Measurements from ENCODE around the gene CCNF.
"Not testable (repeated sequence)": the region's sequence is repeated elsewhere in the genome, so short reads cannot be mapped to it uniquely, and the experiment has no call there.

CCNF gene

DNA sequence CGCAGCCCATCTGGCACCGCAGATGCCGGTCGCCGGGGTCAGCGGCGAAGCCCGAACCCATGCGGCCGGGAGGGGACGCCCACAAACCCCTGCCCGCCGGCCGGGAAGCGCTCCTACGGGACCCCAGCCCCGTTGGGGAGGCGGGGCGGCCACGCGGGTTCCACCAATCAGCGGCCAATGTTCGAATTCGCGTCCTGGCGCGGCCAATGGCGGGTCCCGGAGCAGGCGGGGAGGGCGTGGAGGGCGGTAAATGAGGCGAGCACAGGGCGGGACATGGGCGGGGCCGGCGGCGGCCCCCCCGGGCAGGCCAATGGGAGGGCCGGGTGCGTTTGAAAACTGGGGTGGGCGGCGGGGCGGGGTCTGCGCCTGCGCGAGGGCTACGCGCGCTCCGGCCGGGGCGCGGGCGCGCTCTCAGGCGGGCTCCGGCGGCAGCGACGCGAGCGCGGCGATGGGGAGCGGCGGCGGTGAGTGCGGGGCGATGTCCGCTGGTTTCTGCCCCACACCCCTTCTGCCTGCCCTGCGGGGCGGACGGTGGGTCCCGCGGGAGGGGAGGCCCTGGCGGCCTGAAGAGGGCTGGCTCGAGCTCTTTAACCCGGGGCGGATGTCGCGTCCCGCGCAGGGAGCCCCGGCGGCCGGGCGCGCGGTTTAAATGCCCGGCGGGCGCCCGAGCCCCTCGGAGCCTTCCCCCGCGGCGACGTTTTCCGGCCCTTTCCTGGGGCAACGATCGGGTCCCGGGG, at the start of gene CCNF:
TSS of gene CCNF (plus strand) at position 414 of the 737 bp plus-strand sequence. CDS start at position 449, 35 bp downstream.
- DNase-seq = peak; percentile 99
- Mint-ChIP-seq H3K27ac (no peak within 1 kb of the TSS), H3K27me3 (ENCODE audit: low read depth, poor library complexity) (no peaks in the 10 kb centered on the region), H3K4me3 (peak within 1 kb of the TSS; percentile 95), H3K9me3 (no peaks in the 10 kb centered on the region), H3K36me3 (ENCODE audit: low read depth) (peaks cover 17% of the 10 kb centered on the region), H3K4me1 (peaks cover 43% of the 10 kb centered on the region)
- TF ChIP-seq, protein P1, sequence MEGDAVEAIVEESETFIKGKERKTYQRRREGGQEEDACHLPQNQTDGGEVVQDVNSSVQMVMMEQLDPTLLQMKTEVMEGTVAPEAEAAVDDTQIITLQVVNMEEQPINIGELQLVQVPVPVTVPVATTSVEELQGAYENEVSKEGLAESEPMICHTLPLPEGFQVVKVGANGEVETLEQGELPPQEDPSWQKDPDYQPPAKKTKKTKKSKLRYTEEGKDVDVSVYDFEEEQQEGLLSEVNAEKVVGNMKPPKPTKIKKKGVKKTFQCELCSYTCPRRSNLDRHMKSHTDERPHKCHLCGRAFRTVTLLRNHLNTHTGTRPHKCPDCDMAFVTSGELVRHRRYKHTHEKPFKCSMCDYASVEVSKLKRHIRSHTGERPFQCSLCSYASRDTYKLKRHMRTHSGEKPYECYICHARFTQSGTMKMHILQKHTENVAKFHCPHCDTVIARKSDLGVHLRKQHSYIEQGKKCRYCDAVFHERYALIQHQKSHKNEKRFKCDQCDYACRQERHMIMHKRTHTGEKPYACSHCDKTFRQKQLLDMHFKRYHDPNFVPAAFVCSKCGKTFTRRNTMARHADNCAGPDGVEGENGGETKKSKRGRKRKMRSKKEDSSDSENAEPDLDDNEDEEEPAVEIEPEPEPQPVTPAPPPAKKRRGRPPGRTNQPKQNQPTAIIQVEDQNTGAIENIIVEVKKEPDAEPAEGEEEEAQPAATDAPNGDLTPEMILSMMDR (IDR thresholded peaks at IDR 0.05) = no peak

- Mint-ChIP-seq H3K4me3 (no peak overlapping the region), H3K27ac (no peak overlapping the region), H3K36me3 (ENCODE audit: low read depth) (peaks cover 4% of the 10 kb centered on the region), H3K9me3 (peaks cover 15% of the 10 kb centered on the region), H3K4me1 (no peaks in the 10 kb centered on the region), H3K27me3 (ENCODE audit: low read depth, poor library complexity) (peaks cover 22% of the 10 kb centered on the region)
- no peak for DNase-seq
- TF ChIP-seq, protein P1 (IDR thresholded peaks at IDR 0.05) = no peak
Measured at GRCh38 chr16:2383501-2383900, 45.7 kb upstream of the CCNF start.

GRCh38 chr16:2384426-2384825, 44.8 kb upstream of the CCNF start:
- TF ChIP-seq, protein P1 (IDR thresholded peaks at IDR 0.05) = no peak

GRCh38 chr16:2385190-2385836, 43.9 kb upstream of the CCNF start:
- no peak for DNase-seq
- H3K4me1 Mint-ChIP-seq = no peaks in the 10 kb centered on the region
- H3K27me3 Mint-ChIP-seq (ENCODE audit: low read depth, poor library complexity) = peaks cover 7% of the 10 kb centered on the region
- TF ChIP-seq, protein P1 (IDR thresholded peaks at IDR 0.05) = no peak
- H3K4me3 Mint-ChIP-seq = no peak overlapping the region
- H3K27ac Mint-ChIP-seq = no peak overlapping the region
- H3K9me3 Mint-ChIP-seq = peaks cover 29% of the 10 kb centered on the region
- H3K36me3 Mint-ChIP-seq (ENCODE audit: low read depth) = peaks cover 7% of the 10 kb centered on the region

More at GRCh38 chr16:2384426-2384825, 44.8 kb upstream of the CCNF start:
- Mint-ChIP-seq H3K36me3 (ENCODE audit: low read depth) (peaks cover 7% of the 10 kb centered on the region), H3K4me3 (no peak overlapping the region), H3K9me3 (peaks cover 23% of the 10 kb centered on the region), H3K4me1 (no peaks in the 10 kb centered on the region), H3K27me3 (ENCODE audit: low read depth, poor library complexity) (peaks cover 16% of the 10 kb centered on the region), H3K27ac (no peak overlapping the region)
- DNase-seq = no peak

DNA sequence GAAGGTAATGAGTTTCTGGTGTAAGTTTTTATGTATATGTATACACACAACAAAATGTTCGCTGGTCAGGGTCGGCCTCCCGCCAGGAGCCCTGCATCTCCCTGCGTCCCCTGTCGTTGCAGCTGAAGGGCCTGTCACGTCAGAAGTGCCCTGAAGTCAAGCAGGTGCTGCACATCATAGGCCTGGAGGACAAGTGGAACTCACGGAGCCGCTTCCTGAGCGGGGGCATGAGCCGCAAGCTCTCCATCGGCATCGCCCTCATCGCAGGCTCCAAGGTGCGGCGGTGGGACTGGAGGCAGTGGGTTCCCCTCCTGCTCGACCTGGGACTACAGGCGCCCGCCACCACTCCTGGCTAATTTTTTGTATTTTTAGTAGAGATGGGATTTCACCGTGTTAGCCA, 43.3 kb upstream of the CCNF start:
- not testable (repeated sequence) for H3K36me3 Mint-ChIP-seq (ENCODE audit: low read depth); H3K4me3 Mint-ChIP-seq; DNase-seq; H3K4me1 Mint-ChIP-seq; H3K27me3 Mint-ChIP-seq (ENCODE audit: low read depth, poor library complexity); H3K27ac Mint-ChIP-seq
- peaks cover 29% of the 10 kb centered on the region for H3K9me3 Mint-ChIP-seq

- TF ChIP-seq, protein P1 (IDR thresholded peaks at IDR 0.05) = no peak
- H3K4me3 Mint-ChIP-seq = no peak overlapping the region
- H3K4me1 Mint-ChIP-seq = no peaks in the 10 kb centered on the region
- H3K27me3 Mint-ChIP-seq (ENCODE audit: low read depth, poor library complexity) = peaks cover 7% of the 10 kb centered on the region
- peaks cover 29% of the 10 kb centered on the region for H3K9me3 Mint-ChIP-seq
- H3K27ac Mint-ChIP-seq = no peak overlapping the region
- peaks cover 7% of the 10 kb centered on the region for H3K36me3 Mint-ChIP-seq (ENCODE audit: low read depth)
- no peak for DNase-seq
Measured at GRCh38 chr16:2386990-2387389, 42.3 kb upstream of the CCNF start.

Data from nephron progenitor cell (in vitro differentiated cells).